Omental fat pad (tissue), 4 donors: ENCODE measurements around the gene STARD4. TPM values are rescaled to one million over a fixed set of nuclear protein-coding genes. Genes with fewer than 3 reads are reported as not detected.
A peak's percentile ranks its signal among the peaks of the same experiment; 100 is the strongest.

Experiments used
- ATAC-seq: fragments of 150-250 bp; one replicate; pipeline ENCODE4 v1.9.1; 2016; ENCODE audit warnings: mild to moderate bottlenecking, moderate library complexity; ENCODE audit not compliant: low FRiP score
- DNase-seq: peaks from one replicate; pipeline ENCODE4 v3.0.0-alpha.2; 2019; ENCODE audit warnings: low spot score
- total RNA-seq, 4 donors: library from RNA; depleted of rRNA; stranded (reverse); fragments of >200 nt; gene quantifications; one replicate each; pipeline ENCODE4 v1.1.0, GENCODE V29; 2016
- TF ChIP-seq, protein P1 (sequence below), 3 donors: fragments of 450-650 bp; IDR thresholded peaks; one replicate each; pipeline ENCODE4 v1.5.1; 2016 to 2017; ENCODE audit warnings: antibody characterized with exemption in 3 of 3, mild to moderate bottlenecking in 3 of 3, moderate library complexity in 2 of 3

Gene STARD4
- total RNA-seq, 4 donors from 2014 or later: 7.3 to 27.3 (median 13.5) TPM

DNA sequence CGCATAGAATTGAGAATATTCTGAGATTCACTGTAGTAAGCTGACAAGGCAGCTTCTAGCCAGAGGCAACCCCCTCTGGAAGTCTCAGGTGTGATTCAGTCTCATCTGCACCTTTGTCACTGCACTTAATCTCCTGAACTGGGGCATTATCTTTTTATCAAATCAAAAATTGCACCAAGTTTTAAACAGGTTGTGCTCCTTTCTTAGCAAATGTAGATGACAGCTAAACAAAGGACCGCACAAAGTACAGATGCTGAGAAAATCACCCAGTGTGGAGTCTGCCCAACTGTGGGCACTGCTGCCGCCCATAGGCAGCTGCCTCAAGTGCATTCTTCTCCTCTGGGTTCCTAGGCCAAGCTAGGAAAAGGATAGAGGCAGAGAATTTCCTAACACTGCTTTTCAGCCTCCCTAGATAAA, 51.1 kb downstream of the STARD4 start:
- DNase-seq: no peak
- ATAC-seq: no peak
- TF ChIP-seq, protein P1, sequence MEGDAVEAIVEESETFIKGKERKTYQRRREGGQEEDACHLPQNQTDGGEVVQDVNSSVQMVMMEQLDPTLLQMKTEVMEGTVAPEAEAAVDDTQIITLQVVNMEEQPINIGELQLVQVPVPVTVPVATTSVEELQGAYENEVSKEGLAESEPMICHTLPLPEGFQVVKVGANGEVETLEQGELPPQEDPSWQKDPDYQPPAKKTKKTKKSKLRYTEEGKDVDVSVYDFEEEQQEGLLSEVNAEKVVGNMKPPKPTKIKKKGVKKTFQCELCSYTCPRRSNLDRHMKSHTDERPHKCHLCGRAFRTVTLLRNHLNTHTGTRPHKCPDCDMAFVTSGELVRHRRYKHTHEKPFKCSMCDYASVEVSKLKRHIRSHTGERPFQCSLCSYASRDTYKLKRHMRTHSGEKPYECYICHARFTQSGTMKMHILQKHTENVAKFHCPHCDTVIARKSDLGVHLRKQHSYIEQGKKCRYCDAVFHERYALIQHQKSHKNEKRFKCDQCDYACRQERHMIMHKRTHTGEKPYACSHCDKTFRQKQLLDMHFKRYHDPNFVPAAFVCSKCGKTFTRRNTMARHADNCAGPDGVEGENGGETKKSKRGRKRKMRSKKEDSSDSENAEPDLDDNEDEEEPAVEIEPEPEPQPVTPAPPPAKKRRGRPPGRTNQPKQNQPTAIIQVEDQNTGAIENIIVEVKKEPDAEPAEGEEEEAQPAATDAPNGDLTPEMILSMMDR (IDR thresholded peaks at IDR 0.05): no peak

GRCh38 chr5:111454776-111455175, 57.6 kb downstream of the STARD4 start:
- DNase-seq (no peak), ATAC-seq (no peak)
- TF ChIP-seq, protein P1 (IDR thresholded peaks at IDR 0.05): no peak

DNA sequence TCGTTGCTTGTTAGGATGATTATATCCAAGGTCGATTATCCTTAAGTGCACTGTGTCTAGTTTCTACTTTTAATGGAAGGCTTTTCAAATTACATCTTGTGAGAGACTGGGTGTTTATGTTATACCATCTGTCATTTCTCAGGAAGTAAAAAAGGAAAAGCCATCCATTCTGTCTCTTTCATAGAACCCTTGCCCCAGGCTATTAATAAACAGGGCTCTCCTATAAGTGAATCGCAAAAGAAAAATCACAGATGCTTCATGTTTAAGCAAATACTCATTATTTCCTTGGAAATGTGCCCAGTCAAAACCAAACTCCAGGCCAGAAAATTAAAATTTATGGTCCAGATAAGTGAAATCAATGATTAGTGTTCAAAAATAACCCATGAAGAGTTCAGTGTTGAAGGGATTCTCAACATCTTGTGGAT, 58.1 kb downstream of the STARD4 start:
- DNase-seq (no peak), ATAC-seq (no peak)
- TF ChIP-seq, protein P1 (IDR thresholded peaks at IDR 0.05): no peak

- TF ChIP-seq, protein P1 (IDR thresholded peaks at IDR 0.05): no peak
- peak; percentile 66 for ATAC-seq
- no peak for DNase-seq
These were observed 58.6 kb downstream of the STARD4 start for GRCh38 chr5:111453747-111454146.

GRCh38 chr5:111453295-111453694, 59.0 kb downstream of the STARD4 start:
- TF ChIP-seq, protein P1 (IDR thresholded peaks at IDR 0.05): no peak

DNA sequence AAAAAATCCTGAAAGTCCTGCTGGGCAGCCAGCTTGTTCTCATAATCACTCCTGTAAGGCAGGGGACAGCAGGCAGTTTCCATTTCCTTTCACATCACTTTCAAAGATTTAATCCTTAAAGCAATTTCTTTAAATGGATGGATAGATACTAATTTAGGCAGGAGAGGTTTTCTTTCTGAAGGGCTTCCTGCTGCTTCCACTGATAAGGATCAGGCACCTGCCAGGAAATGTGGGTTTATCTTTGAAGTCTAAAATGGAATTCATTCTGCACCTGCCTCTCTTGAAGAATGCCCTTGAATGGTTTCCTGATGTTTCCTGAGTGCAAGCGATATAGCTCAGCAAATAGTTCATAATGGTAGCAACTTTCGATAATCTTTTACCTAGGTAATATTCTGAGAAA, 64.5 kb downstream of the STARD4 start:
- DNase-seq (no peak), ATAC-seq (no peak)
- TF ChIP-seq, protein P1 (IDR thresholded peaks at IDR 0.05): no peak

More at GRCh38 chr5:111453295-111453694, 59.0 kb downstream of the STARD4 start:
- DNase-seq (no peak), ATAC-seq (peak; percentile 23)

DNA sequence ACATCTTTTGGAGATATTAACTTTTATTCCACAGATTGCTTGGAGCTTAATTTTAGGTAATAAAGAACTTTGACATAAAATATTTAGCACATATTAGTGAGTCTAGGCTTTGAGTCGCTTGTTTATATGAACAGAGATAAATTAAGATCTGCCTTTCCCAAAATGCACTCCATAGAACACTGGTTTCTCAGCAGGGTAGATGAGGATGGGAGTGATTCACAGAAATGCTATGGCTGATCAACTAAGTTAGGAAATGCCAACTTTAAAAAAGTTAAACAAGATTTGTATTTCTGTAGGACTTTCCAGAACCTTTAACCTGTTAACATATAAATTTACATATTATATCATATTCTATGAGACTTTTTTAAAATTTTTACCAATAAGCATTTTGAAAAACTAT, 65.2 kb downstream of the STARD4 start:
- no peak for DNase-seq
- no peak for ATAC-seq
- TF ChIP-seq, protein P1 (IDR thresholded peaks at IDR 0.05): no peak

Other genes with a start within 250 kb of the STARD4 start
- gene NREP, start 244.7 kb upstream of the STARD4 start, total RNA-seq: 10 to 100 TPM in 1 of 4 donors, 1 to 10 TPM in 3; 4.4 to 17.2 (median 6.8) TPM